Psoas muscle (tissue), 8 donors: Measurements from ENCODE around the gene KRT26. TPM values are rescaled to one million over a fixed set of nuclear protein-coding genes. Genes with fewer than 3 reads are reported as not detected.
A peak's percentile ranks its signal among the peaks of the same experiment; 100 is the strongest.

Source experiments
- ATAC-seq, 4 donors: fragments of 200-7000 bp; cut with Tn5 transposase; one replicate each; pipeline ENCODE4 v1.9.1; 2020; ENCODE audit warnings: moderate library complexity in 3 of 4, mild to moderate bottlenecking in 2 of 4
- DNase-seq, 2 donors: peaks; one replicate each; pipeline ENCODE4 v3.0.0-alpha.2; 2020
- H3K27ac ChIP-seq: fragments of 200-600 bp; one replicate; pipeline ENCODE4 v1.8.0; 2022
- H3K27me3 ChIP-seq, 3 donors: fragments of 200-600 bp in 1 of 3; one replicate each; pipeline versions ENCODE4 v1.6.1 to v1.8.0; 2013 to 2022; ENCODE audit warnings: low read length in 2 of 3, mild to moderate bottlenecking in 2 of 3, moderate library complexity in 1 of 3; ENCODE audit not compliant: insufficient read depth in 3 of 3
- H3K36me3 ChIP-seq, 2 donors: fragments of 200-600 bp in 1 of 2; one replicate each; pipeline versions ENCODE4 v1.6.1 to v1.8.0; 2013 to 2022; ENCODE audit warnings: low read depth in 1 of 2, mild to moderate bottlenecking in 1 of 2, moderate library complexity in 1 of 2; ENCODE audit not compliant: insufficient read depth in 1 of 2
- H3K4me1 ChIP-seq: fragments of 200-600 bp; one replicate; pipeline ENCODE4 v1.8.0; 2022
- H3K4me3 ChIP-seq: fragments of 200-600 bp; one replicate; pipeline ENCODE4 v1.8.0; 2022; ENCODE audit warnings: mild to moderate bottlenecking
- H3K9me3 ChIP-seq: fragments of 200-600 bp; one replicate; pipeline ENCODE4 v1.8.0; 2022
- CTCF ChIP-seq: fragments of 200-600 bp; IDR thresholded peaks from one replicate; pipeline ENCODE4 v1.8.0; 2022; ENCODE audit warnings: antibody characterized with exemption
- WGBS, 3 donors: extraction: QIAGEN DNeasy Blood & Tissue Kit; methylation state at CpG; one replicate each; pipeline versions ENCODE4 v1.1.6 to v1.1.7; 2013; 5-methylcytosine and 5-hydroxymethylcytosine counted together
- intact Hi-C, 2 donors: fragments of 100-400 bp; cut with DNase I; formaldehyde crosslinking; loops; one replicate each; pipeline versions ENCODE4 v1.11.0 to v1.14.2; 2022
- polyA plus RNA-seq, 3 donors: library from polyadenylated mRNA; stranded (reverse); fragments of 200-250 nt; gene quantifications; one replicate each; pipeline ENCODE4 v1.2.3, GENCODE V29; 2013
- total RNA-seq, 4 donors: library from RNA; stranded (reverse); fragmentation: NEBNext Ultra II Directional in 2 of 4; extraction: Animal tissue kit (Norgen Biotek cat#: 25700) in 2 of 4; gene quantifications; one replicate each; pipeline versions ENCODE4 v1.2.1 to v1.2.4, GENCODE V29; 2021 to 2023
- donor health status: healthy with polysubstance abuse.
- donor health status: DM: no; HTN: no; CAD: no; lungs with moderate emphysema.
- donor health status: Bipolar disorder and iron deficiency.
- donor health status: healthy.
- donor health status: DM: yes; HTN: yes; CAD: no.
- donor health status: DM: no; HTN: no; CAD: no.
- donor health status: DM: no; HTN: no; CAD: no.
- donor health status: DM: yes; HTN: yes; CAD: no.

The KRT26 gene
- total and polyA plus RNA-seq, 7 donors: not detected

GRCh38 chr17:40730970-40731369 lies 41.0 kb downstream of the KRT26 start:
- intact Hi-C loops: no loop called here
- Histone ChIP-seq H3K4me1 (no peaks in the 10 kb centered on the region), H3K27ac (no peak overlapping the region), H3K4me3 (no peak overlapping the region), H3K27me3 (peaks cover 0 to 21% (median 0%) of the 10 kb centered on the region in 3 donors), H3K9me3 (no peaks in the 10 kb centered on the region), H3K36me3 (no peaks in the 10 kb centered on the region)
- WGBS, 3 donors: 59 to 62% (median 62%) methylated on average over 1 of the region's 1 CpG
- TF ChIP-seq CTCF: no peak
- ATAC-seq (no peak), DNase-seq (no peak)

- no peak for DNase-seq
- H3K27ac ChIP-seq: no peak overlapping the region
- H3K4me1 ChIP-seq: no peaks in the 10 kb centered on the region
- ATAC-seq: no peak
- TF ChIP-seq CTCF: no peak
- WGBS, 3 donors: 68 to 74% (median 69%) methylated on average over 8 of the region's 8 CpGs
- no peaks in the 10 kb centered on the region for H3K36me3 ChIP-seq
- H3K9me3 ChIP-seq: no peaks in the 10 kb centered on the region
- intact Hi-C loops: loop anchor here in 1 of 2 donors (10.0 kb wide), 1 partner anchor 103 kb away; no protein-coding TSS in a partner anchor
- H3K4me3 ChIP-seq: no peak overlapping the region
- peaks cover 0 to 26% (median 0%) of the 10 kb centered on the region in 3 donors for H3K27me3 ChIP-seq
These were observed 44.4 kb downstream of the KRT26 start for GRCh38 chr17:40727447-40728231.

GRCh38 chr17:40726919-40727318 lies 45.1 kb downstream of the KRT26 start:
- no peaks in the 10 kb centered on the region for H3K9me3 ChIP-seq
- no peak for ATAC-seq
- H3K36me3 ChIP-seq: no peaks in the 10 kb centered on the region
- 57 to 73% (median 60%) methylated on average over 2 of the region's 2 CpGs for WGBS, 3 donors
- DNase-seq: no peak
- H3K4me1 ChIP-seq: no peaks in the 10 kb centered on the region
- intact Hi-C loops: loop anchor here in 1 of 2 donors (10.0 kb wide), 1 partner anchor 102 kb away; no protein-coding TSS in a partner anchor
- TF ChIP-seq CTCF: peak; percentile 21
- peaks cover 0 to 24% (median 0%) of the 10 kb centered on the region in 3 donors for H3K27me3 ChIP-seq
- no peak overlapping the region for H3K27ac ChIP-seq
- H3K4me3 ChIP-seq: no peak overlapping the region

- H3K4me1 ChIP-seq: no peaks in the 10 kb centered on the region
- DNase-seq (no peak), ATAC-seq (no peak)
- no peak overlapping the region for H3K27ac ChIP-seq
- intact Hi-C loops: loop anchor here in 1 of 2 donors (10.0 kb wide), 1 partner anchor 100 kb away; no protein-coding TSS in a partner anchor
- TF ChIP-seq CTCF: no peak
- H3K4me3 ChIP-seq: no peak overlapping the region
- 71 to 80% (median 73%) methylated on average over 1 of the region's 1 CpG for WGBS, 3 donors
- H3K9me3 ChIP-seq: no peaks in the 10 kb centered on the region
- peaks cover 0 to 13% (median 0%) of the 10 kb centered on the region in 3 donors for H3K27me3 ChIP-seq
- H3K36me3 ChIP-seq: no peaks in the 10 kb centered on the region
These were observed 47.3 kb downstream of the KRT26 start for GRCh38 chr17:40724656-40725055.
